Thoracic aorta (tissue), 2 donors: Measurements from ENCODE around the gene STX16. TPM values are rescaled to one million over a fixed set of nuclear protein-coding genes. Genes with fewer than 3 reads are reported as not detected.

ENCODE experiments used
- total RNA-seq, 2 donors: library from RNA; depleted of rRNA; stranded (reverse); fragments of >200 nt; gene quantifications; one replicate each; pipeline versions ENCODE4 v1.1.0 to v1.2.3, GENCODE V29; 2016

STX16 gene
- total RNA-seq, 2 donors from 2014 or later = 66.3 to 109 TPM

Other genes starting within 250 kb of the STX16 start
- 10 to 100 TPM in 1 of 2 donors, 1 to 10 TPM in 1; 9.2 to 12.9 TPM for gene APCDD1L, start 135.9 kb upstream of the STX16 start, total RNA-seq
- gene NPEPL1, start 41.5 kb downstream of the STX16 start, total RNA-seq = 10 to 100 TPM; 47.1 to 59.4 TPM
- under 1 TPM; 0.21 to 0.81 TPM for gene GNAS-AS1, start 199.6 kb downstream of the STX16 start, total RNA-seq
- gene GNAS, start 201.4 kb downstream of the STX16 start, total RNA-seq = 100 to 1,000 TPM; 742 to 943 TPM